Measurements from ENCODE around the gene PTPRN2. TPM values are rescaled to one million over a fixed set of nuclear protein-coding genes. Genes with fewer than 3 reads are reported as not detected.

The PTPRN2 gene
- total RNA-seq, 1 donor from 2014 or later, result 0.41 TPM

- Mint-ChIP-seq H3K4me1 (ENCODE audit: low read depth) (no peaks in the 10 kb centered on the region), H3K36me3 (ENCODE audit: low read depth) (no peaks in the 10 kb centered on the region), H3K27ac (no peak overlapping the region), H3K4me3 (no peak overlapping the region), H3K9me3 (peaks cover 56% of the 10 kb centered on the region), H3K27me3 (ENCODE audit: insufficient read depth) (no peaks in the 10 kb centered on the region)
- intact Hi-C loops (cut with micrococcal nuclease), result no loop called here
- no peak for DNase-seq (ENCODE audit: low spot score)
Observed at GRCh38 chr7:158120716-158121115, 466.9 kb downstream of the PTPRN2 start.

GRCh38 chr7:158120316-158120715 lies 467.3 kb downstream of the PTPRN2 start:
- Mint-ChIP-seq H3K27ac (no peak overlapping the region), H3K27me3 (ENCODE audit: insufficient read depth) (no peaks in the 10 kb centered on the region), H3K36me3 (ENCODE audit: low read depth) (no peaks in the 10 kb centered on the region), H3K4me1 (ENCODE audit: low read depth) (no peaks in the 10 kb centered on the region), H3K9me3 (peaks cover 59% of the 10 kb centered on the region), H3K4me3 (no peak overlapping the region)
- intact Hi-C loops (cut with micrococcal nuclease), result no loop called here
- DNase-seq (ENCODE audit: low spot score), result no peak

GRCh38 chr7:158117341-158118222 lies 470.0 kb downstream of the PTPRN2 start:
- Mint-ChIP-seq H3K9me3 (peaks cover 52% of the 10 kb centered on the region), H3K4me1 (ENCODE audit: low read depth) (no peaks in the 10 kb centered on the region), H3K36me3 (ENCODE audit: low read depth) (no peaks in the 10 kb centered on the region), H3K27me3 (ENCODE audit: insufficient read depth) (no peaks in the 10 kb centered on the region), H3K27ac (no peak overlapping the region), H3K4me3 (no peak overlapping the region)
- intact Hi-C loops (cut with micrococcal nuclease), result no loop called here
- no peak for DNase-seq (ENCODE audit: low spot score)

- Mint-ChIP-seq H3K4me1 (ENCODE audit: low read depth) (no peaks in the 10 kb centered on the region), H3K4me3 (no peak overlapping the region)
Observed at GRCh38 chr7:158116235-158116634, 471.4 kb downstream of the PTPRN2 start.

DNA sequence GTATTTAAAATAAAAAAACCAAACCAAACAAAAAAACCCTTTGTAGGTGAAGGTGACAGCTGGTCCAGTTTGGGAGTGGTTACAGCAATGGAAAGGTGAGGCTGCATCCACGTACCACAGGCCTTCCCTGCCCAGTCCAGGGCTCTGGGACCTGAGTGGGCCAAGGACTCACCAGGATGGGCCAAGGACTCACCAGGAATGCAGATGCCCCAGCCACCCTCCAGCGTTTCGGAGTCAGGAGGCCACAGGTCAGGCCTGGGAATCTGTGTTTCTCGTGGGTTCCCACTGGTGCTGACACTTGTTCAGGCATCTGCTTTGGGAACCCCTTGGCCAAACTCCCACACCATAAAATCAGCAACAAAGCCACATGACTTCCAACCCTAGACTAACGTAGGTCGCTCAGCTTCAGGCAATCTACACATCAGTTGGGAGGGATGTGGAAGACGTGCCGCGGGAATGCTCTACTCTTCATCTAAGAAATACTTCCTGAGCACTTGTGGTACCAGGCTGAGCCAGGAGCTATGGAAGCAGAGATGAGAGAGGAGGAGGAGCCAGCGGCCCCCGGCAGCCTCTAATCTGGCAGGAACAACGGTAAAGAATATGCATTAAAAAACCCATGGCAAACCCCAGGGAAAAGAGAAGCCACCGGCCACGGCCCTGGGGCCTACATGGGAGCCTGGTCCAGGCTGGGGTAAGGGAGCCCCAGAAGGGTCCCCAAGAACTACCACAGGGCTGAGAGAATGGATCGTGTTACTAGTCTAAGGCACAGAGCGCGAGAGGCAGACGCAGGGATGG lies 473.4 kb downstream of the PTPRN2 start:
- peaks cover 47% of the 10 kb centered on the region for H3K9me3 Mint-ChIP-seq
- no peak overlapping the region for H3K27ac Mint-ChIP-seq
- intact Hi-C loops (cut with micrococcal nuclease), result no loop called here
- H3K4me3 Mint-ChIP-seq, result no peak overlapping the region
- H3K36me3 Mint-ChIP-seq (ENCODE audit: low read depth), result no peaks in the 10 kb centered on the region
- no peaks in the 10 kb centered on the region for H3K4me1 Mint-ChIP-seq (ENCODE audit: low read depth)
- DNase-seq (ENCODE audit: low spot score), result no peak
- H3K27me3 Mint-ChIP-seq (ENCODE audit: insufficient read depth), result no peaks in the 10 kb centered on the region

More at GRCh38 chr7:158116235-158116634, 471.4 kb downstream of the PTPRN2 start:
- Mint-ChIP-seq H3K27me3 (ENCODE audit: insufficient read depth) (no peaks in the 10 kb centered on the region), H3K9me3 (peaks cover 50% of the 10 kb centered on the region), H3K36me3 (ENCODE audit: low read depth) (no peaks in the 10 kb centered on the region), H3K27ac (no peak overlapping the region)
- no peak for DNase-seq (ENCODE audit: low spot score)
- intact Hi-C loops (cut with micrococcal nuclease), result no loop called here

GRCh38 chr7:158113321-158114025 lies 474.1 kb downstream of the PTPRN2 start:
- peaks cover 52% of the 10 kb centered on the region for H3K9me3 Mint-ChIP-seq
- DNase-seq (ENCODE audit: low spot score), result no peak
- no peaks in the 10 kb centered on the region for H3K4me1 Mint-ChIP-seq (ENCODE audit: low read depth)
- H3K27me3 Mint-ChIP-seq (ENCODE audit: insufficient read depth), result no peaks in the 10 kb centered on the region
- no peak overlapping the region for H3K27ac Mint-ChIP-seq
- no peak overlapping the region for H3K4me3 Mint-ChIP-seq
- no peaks in the 10 kb centered on the region for H3K36me3 Mint-ChIP-seq (ENCODE audit: low read depth)
- intact Hi-C loops (cut with micrococcal nuclease), result no loop called here

DNA sequence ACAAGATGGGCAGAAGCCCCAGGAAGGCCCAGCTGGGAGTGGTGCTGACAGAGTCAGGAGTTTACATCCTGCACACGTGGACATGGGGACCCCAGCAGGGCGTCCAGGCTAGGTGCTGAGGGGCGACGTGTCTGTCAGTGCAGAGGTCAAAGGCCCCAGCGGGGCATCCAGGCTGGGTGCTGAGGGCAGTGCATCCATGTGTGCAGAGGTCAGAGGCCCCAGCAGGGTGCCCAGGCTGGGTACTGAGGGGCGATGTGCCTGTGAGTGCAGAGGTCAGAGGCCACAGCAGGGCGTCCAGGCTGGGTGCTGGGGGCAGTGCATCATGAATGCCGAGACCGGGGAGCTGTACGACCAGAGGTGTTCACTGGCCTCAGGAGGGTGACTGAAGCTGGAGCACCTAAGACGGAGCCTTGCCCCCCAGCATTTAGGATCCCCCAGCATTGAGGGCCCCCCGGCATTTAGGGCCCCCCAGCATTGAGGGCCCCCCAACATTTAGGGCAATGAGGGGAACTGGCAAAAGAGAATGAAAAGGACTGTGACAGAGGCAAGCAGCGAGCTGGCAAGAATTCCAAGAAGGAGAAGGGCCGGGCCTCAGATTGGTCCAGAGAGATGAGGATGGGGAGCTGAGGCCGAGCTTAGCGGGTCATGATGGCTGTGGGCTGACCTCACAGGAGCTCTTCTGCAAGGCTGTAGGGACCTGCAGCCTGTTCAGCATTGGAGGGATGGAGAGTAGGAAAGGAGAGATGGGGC lies 474.9 kb downstream of the PTPRN2 start:
- Mint-ChIP-seq H3K9me3 (peaks cover 55% of the 10 kb centered on the region), H3K27ac (no peak overlapping the region), H3K4me1 (ENCODE audit: low read depth) (no peaks in the 10 kb centered on the region), H3K4me3 (no peak overlapping the region), H3K36me3 (ENCODE audit: low read depth) (no peaks in the 10 kb centered on the region), H3K27me3 (ENCODE audit: insufficient read depth) (no peaks in the 10 kb centered on the region)
- intact Hi-C loops (cut with micrococcal nuclease), result no loop called here
- no peak for DNase-seq (ENCODE audit: low spot score)

DNA sequence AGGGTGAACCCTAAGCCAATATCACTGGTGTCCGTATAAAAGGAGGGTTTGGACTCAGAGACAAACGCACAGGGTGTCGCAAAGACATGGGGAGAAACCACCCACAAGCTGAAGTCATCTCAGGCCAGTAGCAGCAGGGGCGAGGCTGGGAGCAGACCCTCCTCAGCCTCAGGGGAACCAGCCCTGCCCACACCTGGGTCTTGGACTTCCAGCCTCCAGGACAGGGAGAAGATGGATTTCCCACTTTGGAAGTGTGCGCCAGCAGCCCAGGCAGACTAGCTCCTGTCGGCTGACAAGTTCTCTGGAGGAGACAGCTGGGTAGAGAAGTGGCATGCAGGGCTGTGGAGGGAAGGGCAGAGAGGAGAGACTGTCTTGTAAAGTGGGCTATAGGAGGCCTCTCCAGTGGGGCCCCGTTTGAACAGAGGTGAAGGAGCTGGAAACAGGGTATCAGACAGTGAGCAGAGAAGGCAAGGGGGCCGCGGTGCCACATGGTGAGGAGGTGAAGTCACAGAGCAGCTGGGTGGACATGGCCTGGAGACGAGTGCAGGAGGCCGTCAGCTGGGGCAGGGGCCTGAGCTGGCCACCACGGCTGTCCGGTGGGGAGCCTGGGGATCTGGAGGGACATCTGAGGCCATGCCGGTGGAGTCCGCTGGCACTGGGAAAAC lies 475.6 kb downstream of the PTPRN2 start:
- H3K27ac Mint-ChIP-seq, result no peak overlapping the region
- no peak overlapping the region for H3K4me3 Mint-ChIP-seq
- no peak for DNase-seq (ENCODE audit: low spot score)
- H3K4me1 Mint-ChIP-seq (ENCODE audit: low read depth), result no peaks in the 10 kb centered on the region
- H3K36me3 Mint-ChIP-seq (ENCODE audit: low read depth), result no peaks in the 10 kb centered on the region
- peaks cover 48% of the 10 kb centered on the region for H3K9me3 Mint-ChIP-seq
- intact Hi-C loops (cut with micrococcal nuclease), result no loop called here
- no peaks in the 10 kb centered on the region for H3K27me3 Mint-ChIP-seq (ENCODE audit: insufficient read depth)

DNA sequence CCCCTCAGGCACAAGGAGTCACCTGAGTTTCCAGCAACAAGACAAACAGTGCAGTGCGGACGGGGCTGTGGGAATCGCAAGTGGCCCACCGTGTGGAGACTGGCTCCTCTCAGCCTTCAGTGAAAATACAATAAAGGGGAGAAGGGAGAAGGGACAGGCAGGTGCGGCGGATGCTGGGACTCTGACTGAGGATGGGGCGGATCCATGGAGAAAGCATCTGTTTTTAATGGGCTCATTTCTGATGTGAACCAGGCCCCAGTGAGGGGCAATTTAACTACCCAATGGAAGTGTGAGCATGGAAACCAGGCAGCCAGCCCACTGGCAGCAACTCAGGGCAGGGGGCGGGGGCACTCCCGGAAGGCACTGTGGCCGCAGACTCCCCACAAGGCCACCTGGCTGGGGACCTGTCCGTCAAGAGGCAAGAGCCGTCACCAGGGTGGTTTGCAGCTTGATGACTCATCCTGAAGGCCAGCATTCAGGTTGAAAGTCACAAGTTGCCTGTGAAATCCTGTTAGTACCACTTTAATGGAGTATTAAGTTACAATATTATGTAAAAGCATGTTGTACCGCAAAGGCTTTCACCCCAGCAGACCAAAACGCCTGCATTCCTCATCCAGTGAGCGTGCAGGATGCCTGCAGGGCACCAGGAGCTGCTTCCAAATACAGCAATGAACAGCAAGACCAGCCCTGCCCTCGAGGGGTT lies 476.4 kb downstream of the PTPRN2 start:
- no peaks in the 10 kb centered on the region for H3K27me3 Mint-ChIP-seq (ENCODE audit: insufficient read depth)
- no peaks in the 10 kb centered on the region for H3K4me1 Mint-ChIP-seq (ENCODE audit: low read depth)
- H3K4me3 Mint-ChIP-seq, result no peak overlapping the region
- H3K27ac Mint-ChIP-seq, result no peak overlapping the region
- H3K9me3 Mint-ChIP-seq, result peaks cover 40% of the 10 kb centered on the region
- intact Hi-C loops (cut with micrococcal nuclease), result no loop called here
- no peaks in the 10 kb centered on the region for H3K36me3 Mint-ChIP-seq (ENCODE audit: low read depth)
- DNase-seq (ENCODE audit: low spot score), result no peak

DNA sequence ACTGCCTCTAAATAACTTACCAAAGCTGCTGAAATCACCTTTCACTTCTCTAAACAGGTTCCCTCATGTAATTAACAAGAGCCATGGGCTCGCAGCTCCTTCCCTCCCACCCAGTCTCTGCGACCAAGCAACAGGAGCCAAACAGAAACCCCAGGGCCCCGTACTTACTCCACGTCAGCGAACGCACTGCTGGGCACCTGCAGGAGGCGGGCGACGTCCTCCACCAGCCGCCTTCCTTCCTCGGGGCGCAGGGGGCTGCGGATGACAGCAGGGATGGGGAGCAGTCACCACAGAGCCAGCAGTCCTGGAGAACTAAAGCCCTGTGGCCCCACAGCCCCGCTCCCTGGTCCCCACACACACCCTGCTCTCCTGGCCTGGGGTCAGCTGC lies 477.0 kb downstream of the PTPRN2 start:
- no peak for DNase-seq (ENCODE audit: low spot score)
- Mint-ChIP-seq H3K4me3 (no peak overlapping the region), H3K27me3 (ENCODE audit: insufficient read depth) (no peaks in the 10 kb centered on the region), H3K27ac (no peak overlapping the region), H3K36me3 (ENCODE audit: low read depth) (no peaks in the 10 kb centered on the region), H3K9me3 (peaks cover 40% of the 10 kb centered on the region), H3K4me1 (ENCODE audit: low read depth) (no peaks in the 10 kb centered on the region)
- intact Hi-C loops (cut with micrococcal nuclease), result no loop called here

- H3K36me3 Mint-ChIP-seq (ENCODE audit: low read depth), result no peaks in the 10 kb centered on the region
- no peaks in the 10 kb centered on the region for H3K27me3 Mint-ChIP-seq (ENCODE audit: insufficient read depth)
- no peak overlapping the region for H3K4me3 Mint-ChIP-seq
- no peak overlapping the region for H3K27ac Mint-ChIP-seq
- no peak for DNase-seq (ENCODE audit: low spot score)
- intact Hi-C loops (cut with micrococcal nuclease), result no loop called here
- peaks cover 35% of the 10 kb centered on the region for H3K9me3 Mint-ChIP-seq
- H3K4me1 Mint-ChIP-seq (ENCODE audit: low read depth), result no peaks in the 10 kb centered on the region
Observed at GRCh38 chr7:158110034-158110590, 477.5 kb downstream of the PTPRN2 start.

Data from activated T-helper 1 cell treated with anti-CD3 and anti-CD28 coated beads, Interleukin-12 subunit alpha, Interleukin-12 subunit beta, Interleukin-2, Interleukin-4 antibody, amounts not matched to agents 30 ng/mL and 10 ng/mL and 1 ng/mL, durations not matched to agents 14 hours and 24 hours and 36 hours (primary cell).